ENCODE results near the gene STAG3. TPM values are rescaled to one million over a fixed set of nuclear protein-coding genes. Genes with fewer than 3 reads are reported as not detected.

The STAG3 gene
- total and polyA plus RNA-seq, 2 of the 4 experiments (the other 2 are of a cell fraction) = 0.36 to 0.65 TPM

DNA sequence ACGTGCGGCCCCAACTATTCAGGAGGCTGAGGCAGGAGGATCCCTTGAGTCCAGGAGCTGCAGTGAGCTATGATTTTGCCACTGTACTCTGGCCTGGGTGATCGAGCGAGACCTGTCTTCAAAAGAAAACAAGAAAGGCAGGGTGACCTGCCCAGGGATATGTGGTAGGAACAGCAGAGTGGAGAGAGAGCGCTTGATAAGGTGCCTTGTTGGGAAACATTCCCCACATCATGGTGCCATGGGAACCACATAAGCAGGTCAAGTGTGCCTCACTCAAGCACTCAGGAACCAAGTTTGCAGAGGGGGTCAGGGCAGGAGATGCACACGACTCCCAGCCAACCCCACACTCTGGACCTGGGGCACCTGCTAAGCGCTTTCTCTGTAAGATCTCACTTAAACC, 79.3 kb downstream of the STAG3 start:
- intact Hi-C loops (cut with micrococcal nuclease) (no loop called here), in situ Hi-C loops (cut with MboI; ENCODE audit: low sequenced_read_pairs) (no loop called here), dilution Hi-C loops (cut with HindIII; ENCODE audit: low sequenced_read_pairs, unreplicated experiment) (no loop called here)
- Histone ChIP-seq H2BK120ac (ENCODE audit: low read depth, low read length) (no peak overlapping the region), H3K4ac (ENCODE audit: low read depth, low read length) (no peak overlapping the region), H2AK9ac (replicated peaks; ENCODE audit: low read depth, low read length, poor library complexity) (no peak overlapping the region), H2AK5ac (ENCODE audit: low read depth, low read length) (no peak overlapping the region), H3K14ac (replicated peaks; ENCODE audit: low read depth, low read length) (no peak overlapping the region), H3K23ac (ENCODE audit: low read depth, low read length) (no peak overlapping the region), H3K9me3 (ENCODE audit: control insufficient read depth, insufficient read depth, low read length) (no peaks in the 10 kb centered on the region), H3K56ac (ENCODE audit: extremely low read depth, insufficient read depth, low read length) (no peak overlapping the region), H3K79me1 (ENCODE audit: low read depth in 1 of 2, low read length in 2 of 2) (no peaks in the 10 kb centered on the region; a peak in 2 of 4 replicates), H4K20me1 (ENCODE audit: insufficient read depth, low read length) (peaks cover 5% of the 10 kb centered on the region), H4K8ac (ENCODE audit: low read depth in 2 of 2, low read length in 2 of 2) (no peak overlapping the region), H3K27ac (ENCODE audit: insufficient read depth, low read length) (no peak overlapping the region), H3K9me1 (ENCODE audit: insufficient read depth, low read length) (no peaks in the 10 kb centered on the region), H3K27me3 (ENCODE audit: control insufficient read depth, insufficient read depth, low read length) (no peaks in the 10 kb centered on the region), H3K4me3 (ENCODE audit: insufficient read depth, low read depth, low read length) (no peak overlapping the region), H2BK5ac (ENCODE audit: low read depth, low read length, poor library complexity, severe bottlenecking) (no peak overlapping the region), H3K36me3 (ENCODE audit: control insufficient read depth, insufficient read depth, low read length) (no peaks in the 10 kb centered on the region), H4K5ac (ENCODE audit: low read depth, low read length) (no peak overlapping the region), H3K4me1 (ENCODE audit: control insufficient read depth, insufficient read depth, low read length) (no peaks in the 10 kb centered on the region), H2BK20ac (ENCODE audit: low read depth, low read length) (no peak overlapping the region), H3K9ac (ENCODE audit: low read depth, low read length) (no peak overlapping the region), H4K91ac (ENCODE audit: insufficient read depth, low read depth, low read length) (no peak overlapping the region), H3K4me2 (ENCODE audit: low read depth, low read length) (no peak overlapping the region), H2AFZ (replicated peaks; ENCODE audit: low read length, poor library complexity) (no peak overlapping the region), H3K18ac (ENCODE audit: low read depth, low read length) (no peak overlapping the region), H2BK15ac (ENCODE audit: low read depth, low read length) (no peak overlapping the region)
- no TSS peak for BruUV-seq (replicated peaks)
- TF ChIP-seq BHLHE40 (IDR thresholded peaks at IDR 0.05; ENCODE audit: low read depth, low read length) (no peak), RFX5 (IDR thresholded peaks at IDR 0.05; ENCODE audit: low read depth, low read length) (no peak), MAZ (IDR thresholded peaks at IDR 0.05; ENCODE audit: borderline replicate concordance, low read depth, low read length) (no peak), CEBPB (IDR thresholded peaks at IDR 0.05; ENCODE audit: low read depth, low read length) (no peak), FOS (IDR thresholded peaks at IDR 0.05; ENCODE audit: low read depth, low read length) (no peak), NFE2L2 (IDR thresholded peaks at IDR 0.05; ENCODE audit: low read depth, low read length) (no peak), MXI1 (IDR thresholded peaks at IDR 0.05; ENCODE audit: borderline replicate concordance, low read depth, low read length) (no peak), POLR2A (IDR thresholded peaks at IDR 0.05; ENCODE audit: low read depth, low read length) (no peak), ELK1 (IDR thresholded peaks at IDR 0.05; ENCODE audit: borderline replicate concordance, low read depth, low read length) (no peak), SMC3 (IDR thresholded peaks at IDR 0.05; ENCODE audit: low read depth, low read length) (no peak), RAD21 (IDR thresholded peaks at IDR 0.05; ENCODE audit: low read length) (no peak)
- CTCF ChIA-PET = no interaction called here
- no peak for ATAC-seq (ENCODE audit: low read depth)
- WGBS, 2 experiments (ENCODE audit: extremely low coverage in 2 of 2, insufficient read length in 1 of 2) = 93% methylated on average over 3 of the region's 7 CpGs; no CpG with 5 or more reads in 1 of the 2 experiments
- no peak for DNase-seq
- POLR2A ChIA-PET (ENCODE audit: unreplicated experiment) = no interaction called here

Measured in IMR-90 (cell line).